Measurements from ENCODE around the gene SH3YL1. TPM values are rescaled to one million over a fixed set of nuclear protein-coding genes. Genes with fewer than 3 reads are reported as not detected.

SH3YL1 gene
- total and polyA plus RNA-seq, 2 experiments from 2014 or later, result 35.6 to 45.8 TPM

DNA sequence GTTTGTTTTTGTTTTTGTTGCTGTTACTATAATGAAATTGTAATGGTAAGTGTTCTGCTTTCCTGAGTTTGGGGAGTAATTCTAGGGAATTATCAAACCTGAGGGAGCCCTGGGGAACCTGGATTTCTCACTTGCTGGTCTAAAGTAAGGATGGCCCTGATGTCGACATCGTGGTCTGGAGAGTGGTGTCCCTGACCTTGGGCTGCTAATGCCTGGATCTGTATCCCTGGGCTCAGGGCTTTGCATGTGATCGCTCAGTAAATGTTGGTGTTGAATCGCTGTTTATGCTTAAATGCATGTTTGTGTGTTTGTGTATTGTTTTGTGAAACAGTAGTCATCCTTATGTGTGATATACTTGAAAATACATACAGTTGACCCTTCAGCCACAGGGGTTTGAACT, 7.0 kb upstream of the SH3YL1 start:
- Histone ChIP-seq H3F3A (replicated peaks; ENCODE audit: low read depth) (no peaks in the 10 kb centered on the region), H3K36me3 (ENCODE audit: insufficient read depth) (peaks cover 14% of the 10 kb centered on the region), H3K4me3 (no peak overlapping the region), H2AFZ (no peak overlapping the region), H4K20me1 (replicated peaks; ENCODE audit: insufficient read depth) (peaks cover 79% of the 10 kb centered on the region), H3K4me1 (ENCODE audit: insufficient read depth) (peaks cover 16% of the 10 kb centered on the region), H3K27ac (ENCODE audit: low read depth) (no peak overlapping the region), H3K9me2 (ENCODE audit: insufficient read depth) (no peaks in the 10 kb centered on the region), H3K4me2 (no peak overlapping the region), H3K79me2 (replicated peaks; ENCODE audit: insufficient read depth) (peaks cover 100% of the 10 kb centered on the region), H3K27me3 (ENCODE audit: insufficient read depth) (no peaks in the 10 kb centered on the region)
- no peak for ATAC-seq
- no peak for DNase-seq (ENCODE audit: low spot score)
- Mint-ChIP-seq H3K4me1 (peaks cover 30% of the 10 kb centered on the region), H3K4me3 (no peak overlapping the region), H3K27ac (no peak overlapping the region), H3K27me3 (ENCODE audit: insufficient read depth, low read depth, poor library complexity) (no peaks in the 10 kb centered on the region), H3K9me3 (no peaks in the 10 kb centered on the region), H3K36me3 (ENCODE audit: low read depth) (peaks cover 12% of the 10 kb centered on the region)
- TF ChIP-seq STAT1 (IDR thresholded peaks at IDR 0.05; ENCODE audit: unreplicated experiment) (no peak), JUNB (IDR thresholded peaks at IDR 0.05; ENCODE audit: unreplicated experiment) (no peak), ZNF114 (CRISPR knock-in tag; IDR thresholded peaks at IDR 0.05) (no peak), POLR2AphosphoS5 (IDR thresholded peaks at IDR 0.05; ENCODE audit: low read depth) (no peak), CREB1 (CRISPR knock-in tag; IDR thresholded peaks at IDR 0.05; ENCODE audit: low read depth) (no peak), ZNF331 (CRISPR knock-in tag; IDR thresholded peaks at IDR 0.05; ENCODE audit: low read depth) (no peak), NANOG (IDR thresholded peaks at IDR 0.05; ENCODE audit: borderline replicate concordance) (no peak), EZH2 (IDR thresholded peaks at IDR 0.05; ENCODE audit: low read depth, unreplicated experiment) (no peak)
- TF ChIP-seq, protein P1, sequence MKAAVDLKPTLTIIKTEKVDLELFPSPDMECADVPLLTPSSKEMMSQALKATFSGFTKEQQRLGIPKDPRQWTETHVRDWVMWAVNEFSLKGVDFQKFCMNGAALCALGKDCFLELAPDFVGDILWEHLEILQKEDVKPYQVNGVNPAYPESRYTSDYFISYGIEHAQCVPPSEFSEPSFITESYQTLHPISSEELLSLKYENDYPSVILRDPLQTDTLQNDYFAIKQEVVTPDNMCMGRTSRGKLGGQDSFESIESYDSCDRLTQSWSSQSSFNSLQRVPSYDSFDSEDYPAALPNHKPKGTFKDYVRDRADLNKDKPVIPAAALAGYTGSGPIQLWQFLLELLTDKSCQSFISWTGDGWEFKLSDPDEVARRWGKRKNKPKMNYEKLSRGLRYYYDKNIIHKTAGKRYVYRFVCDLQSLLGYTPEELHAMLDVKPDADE (IDR thresholded peaks at IDR 0.05), result no peak
- TF ChIP-seq, protein P2, sequence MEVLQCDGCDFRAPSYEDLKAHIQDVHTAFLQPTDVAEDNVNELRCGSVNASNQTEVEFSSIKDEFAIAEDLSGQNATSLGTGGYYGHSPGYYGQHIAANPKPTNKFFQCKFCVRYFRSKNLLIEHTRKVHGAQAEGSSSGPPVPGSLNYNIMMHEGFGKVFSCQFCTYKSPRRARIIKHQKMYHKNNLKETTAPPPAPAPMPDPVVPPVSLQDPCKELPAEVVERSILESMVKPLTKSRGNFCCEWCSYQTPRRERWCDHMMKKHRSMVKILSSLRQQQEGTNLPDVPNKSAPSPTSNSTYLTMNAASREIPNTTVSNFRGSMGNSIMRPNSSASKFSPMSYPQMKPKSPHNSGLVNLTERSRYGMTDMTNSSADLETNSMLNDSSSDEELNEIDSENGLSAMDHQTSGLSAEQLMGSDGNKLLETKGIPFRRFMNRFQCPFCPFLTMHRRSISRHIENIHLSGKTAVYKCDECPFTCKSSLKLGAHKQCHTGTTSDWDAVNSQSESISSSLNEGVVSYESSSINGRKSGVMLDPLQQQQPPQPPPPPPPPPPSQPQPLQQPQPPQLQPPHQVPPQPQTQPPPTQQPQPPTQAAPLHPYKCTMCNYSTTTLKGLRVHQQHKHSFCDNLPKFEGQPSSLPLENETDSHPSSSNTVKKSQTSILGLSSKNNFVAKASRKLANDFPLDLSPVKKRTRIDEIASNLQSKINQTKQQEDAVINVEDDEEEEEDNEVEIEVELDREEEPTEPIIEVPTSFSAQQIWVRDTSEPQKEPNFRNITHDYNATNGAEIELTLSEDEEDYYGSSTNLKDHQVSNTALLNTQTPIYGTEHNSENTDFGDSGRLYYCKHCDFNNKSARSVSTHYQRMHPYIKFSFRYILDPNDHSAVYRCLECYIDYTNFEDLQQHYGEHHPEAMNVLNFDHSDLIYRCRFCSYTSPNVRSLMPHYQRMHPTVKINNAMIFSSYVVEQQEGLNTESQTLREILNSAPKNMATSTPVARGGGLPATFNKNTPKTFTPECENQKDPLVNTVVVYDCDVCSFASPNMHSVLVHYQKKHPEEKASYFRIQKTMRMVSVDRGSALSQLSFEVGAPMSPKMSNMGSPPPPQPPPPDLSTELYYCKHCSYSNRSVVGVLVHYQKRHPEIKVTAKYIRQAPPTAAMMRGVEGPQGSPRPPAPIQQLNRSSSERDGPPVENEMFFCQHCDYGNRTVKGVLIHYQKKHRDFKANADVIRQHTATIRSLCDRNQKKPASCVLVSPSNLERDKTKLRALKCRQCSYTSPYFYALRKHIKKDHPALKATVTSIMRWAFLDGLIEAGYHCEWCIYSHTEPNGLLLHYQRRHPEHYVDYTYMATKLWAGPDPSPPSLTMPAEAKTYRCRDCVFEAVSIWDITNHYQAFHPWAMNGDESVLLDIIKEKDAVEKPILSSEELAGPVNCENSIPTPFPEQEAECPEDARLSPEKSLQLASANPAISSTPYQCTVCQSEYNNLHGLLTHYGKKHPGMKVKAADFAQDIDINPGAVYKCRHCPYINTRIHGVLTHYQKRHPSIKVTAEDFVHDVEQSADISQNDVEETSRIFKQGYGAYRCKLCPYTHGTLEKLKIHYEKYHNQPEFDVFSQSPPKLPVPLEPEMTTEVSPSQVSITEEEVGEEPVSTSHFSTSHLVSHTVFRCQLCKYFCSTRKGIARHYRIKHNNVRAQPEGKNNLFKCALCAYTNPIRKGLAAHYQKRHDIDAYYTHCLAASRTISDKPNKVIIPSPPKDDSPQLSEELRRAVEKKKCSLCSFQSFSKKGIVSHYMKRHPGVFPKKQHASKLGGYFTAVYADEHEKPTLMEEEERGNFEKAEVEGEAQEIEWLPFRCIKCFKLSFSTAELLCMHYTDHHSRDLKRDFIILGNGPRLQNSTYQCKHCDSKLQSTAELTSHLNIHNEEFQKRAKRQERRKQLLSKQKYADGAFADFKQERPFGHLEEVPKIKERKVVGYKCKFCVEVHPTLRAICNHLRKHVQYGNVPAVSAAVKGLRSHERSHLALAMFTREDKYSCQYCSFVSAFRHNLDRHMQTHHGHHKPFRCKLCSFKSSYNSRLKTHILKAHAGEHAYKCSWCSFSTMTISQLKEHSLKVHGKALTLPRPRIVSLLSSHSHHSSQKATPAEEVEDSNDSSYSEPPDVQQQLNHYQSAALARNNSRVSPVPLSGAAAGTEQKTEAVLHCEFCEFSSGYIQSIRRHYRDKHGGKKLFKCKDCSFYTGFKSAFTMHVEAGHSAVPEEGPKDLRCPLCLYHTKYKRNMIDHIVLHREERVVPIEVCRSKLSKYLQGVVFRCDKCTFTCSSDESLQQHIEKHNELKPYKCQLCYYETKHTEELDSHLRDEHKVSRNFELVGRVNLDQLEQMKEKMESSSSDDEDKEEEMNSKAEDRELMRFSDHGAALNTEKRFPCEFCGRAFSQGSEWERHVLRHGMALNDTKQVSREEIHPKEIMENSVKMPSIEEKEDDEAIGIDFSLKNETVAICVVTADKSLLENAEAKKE (CRISPR knock-in tag; IDR thresholded peaks at IDR 0.05), result no peak
- TF ChIP-seq, protein P3, sequence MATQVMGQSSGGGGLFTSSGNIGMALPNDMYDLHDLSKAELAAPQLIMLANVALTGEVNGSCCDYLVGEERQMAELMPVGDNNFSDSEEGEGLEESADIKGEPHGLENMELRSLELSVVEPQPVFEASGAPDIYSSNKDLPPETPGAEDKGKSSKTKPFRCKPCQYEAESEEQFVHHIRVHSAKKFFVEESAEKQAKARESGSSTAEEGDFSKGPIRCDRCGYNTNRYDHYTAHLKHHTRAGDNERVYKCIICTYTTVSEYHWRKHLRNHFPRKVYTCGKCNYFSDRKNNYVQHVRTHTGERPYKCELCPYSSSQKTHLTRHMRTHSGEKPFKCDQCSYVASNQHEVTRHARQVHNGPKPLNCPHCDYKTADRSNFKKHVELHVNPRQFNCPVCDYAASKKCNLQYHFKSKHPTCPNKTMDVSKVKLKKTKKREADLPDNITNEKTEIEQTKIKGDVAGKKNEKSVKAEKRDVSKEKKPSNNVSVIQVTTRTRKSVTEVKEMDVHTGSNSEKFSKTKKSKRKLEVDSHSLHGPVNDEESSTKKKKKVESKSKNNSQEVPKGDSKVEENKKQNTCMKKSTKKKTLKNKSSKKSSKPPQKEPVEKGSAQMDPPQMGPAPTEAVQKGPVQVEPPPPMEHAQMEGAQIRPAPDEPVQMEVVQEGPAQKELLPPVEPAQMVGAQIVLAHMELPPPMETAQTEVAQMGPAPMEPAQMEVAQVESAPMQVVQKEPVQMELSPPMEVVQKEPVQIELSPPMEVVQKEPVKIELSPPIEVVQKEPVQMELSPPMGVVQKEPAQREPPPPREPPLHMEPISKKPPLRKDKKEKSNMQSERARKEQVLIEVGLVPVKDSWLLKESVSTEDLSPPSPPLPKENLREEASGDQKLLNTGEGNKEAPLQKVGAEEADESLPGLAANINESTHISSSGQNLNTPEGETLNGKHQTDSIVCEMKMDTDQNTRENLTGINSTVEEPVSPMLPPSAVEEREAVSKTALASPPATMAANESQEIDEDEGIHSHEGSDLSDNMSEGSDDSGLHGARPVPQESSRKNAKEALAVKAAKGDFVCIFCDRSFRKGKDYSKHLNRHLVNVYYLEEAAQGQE (IDR thresholded peaks at IDR 0.05; ENCODE audit: unreplicated experiment), result no peak
- TF ChIP-seq, protein P4, sequence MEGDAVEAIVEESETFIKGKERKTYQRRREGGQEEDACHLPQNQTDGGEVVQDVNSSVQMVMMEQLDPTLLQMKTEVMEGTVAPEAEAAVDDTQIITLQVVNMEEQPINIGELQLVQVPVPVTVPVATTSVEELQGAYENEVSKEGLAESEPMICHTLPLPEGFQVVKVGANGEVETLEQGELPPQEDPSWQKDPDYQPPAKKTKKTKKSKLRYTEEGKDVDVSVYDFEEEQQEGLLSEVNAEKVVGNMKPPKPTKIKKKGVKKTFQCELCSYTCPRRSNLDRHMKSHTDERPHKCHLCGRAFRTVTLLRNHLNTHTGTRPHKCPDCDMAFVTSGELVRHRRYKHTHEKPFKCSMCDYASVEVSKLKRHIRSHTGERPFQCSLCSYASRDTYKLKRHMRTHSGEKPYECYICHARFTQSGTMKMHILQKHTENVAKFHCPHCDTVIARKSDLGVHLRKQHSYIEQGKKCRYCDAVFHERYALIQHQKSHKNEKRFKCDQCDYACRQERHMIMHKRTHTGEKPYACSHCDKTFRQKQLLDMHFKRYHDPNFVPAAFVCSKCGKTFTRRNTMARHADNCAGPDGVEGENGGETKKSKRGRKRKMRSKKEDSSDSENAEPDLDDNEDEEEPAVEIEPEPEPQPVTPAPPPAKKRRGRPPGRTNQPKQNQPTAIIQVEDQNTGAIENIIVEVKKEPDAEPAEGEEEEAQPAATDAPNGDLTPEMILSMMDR (conservative IDR thresholded peaks at IDR 0.05; ENCODE audit: low read depth in 2 of 2), result no peak
